Measurements from ENCODE around the gene SAGE1.
"Not testable (repeated sequence)": the region's sequence is repeated elsewhere in the genome, so short reads cannot be mapped to it uniquely, and the experiment has no call there.

SAGE1 gene

DNA sequence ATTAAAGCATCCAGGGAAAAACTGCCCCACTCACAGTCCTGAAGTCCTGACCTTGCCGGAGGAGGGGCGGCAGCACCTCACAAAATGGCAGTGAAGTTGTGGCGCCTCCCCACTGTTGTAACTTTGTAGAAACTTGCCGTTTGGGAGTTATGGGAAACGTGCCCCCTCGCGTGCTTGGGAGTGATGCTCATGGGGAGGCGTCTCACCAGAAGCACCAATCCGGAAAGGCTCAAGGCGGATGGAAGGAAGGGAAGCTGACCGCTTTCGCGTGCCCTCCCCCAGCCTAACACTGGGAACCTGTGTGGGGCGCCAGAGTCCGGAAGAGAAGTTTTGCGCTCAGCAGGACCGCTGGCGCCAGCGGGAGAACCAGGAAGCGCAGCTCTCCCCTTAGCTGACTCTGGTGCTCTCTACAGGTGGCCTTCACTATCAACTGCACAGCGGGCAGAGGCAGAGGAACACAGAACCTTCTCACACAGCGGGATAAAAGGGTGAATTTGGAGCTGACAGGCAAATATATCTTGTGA, at the start of gene SAGE1, which contains the start of gene CT45A10:
TSS of gene SAGE1 (plus strand) at position 423 of the 524 bp plus-strand sequence. CDS start 2,527 bp downstream, outside the sequence.
TSS of gene CT45A10 (minus strand) at position 151 of the 524 bp plus-strand sequence. CDS start 8,100 bp downstream, outside the sequence.
- no peak within 1 kb of the TSS for H3K27ac ChIP-seq (ENCODE audit: low read depth, low read length)
- H3K9ac ChIP-seq (ENCODE audit: low read length in 5 of 5) = no peak within 1 kb of the TSS
- peaks cover 0 to 10% (median 2%) of the 10 kb centered on the region in 5 donors for H3K9me3 ChIP-seq (ENCODE audit: control insufficient read depth in 5 of 5, low read length in 5 of 5)
- peaks cover 0 to 6% (median 0%) of the 10 kb centered on the region in 5 donors for H3K27me3 ChIP-seq (ENCODE audit: control insufficient read depth in 5 of 5, insufficient read depth in 4 of 5, low read length in 5 of 5)
- no peaks in the 10 kb centered on the region for H3K4me1 ChIP-seq (ENCODE audit: control insufficient read depth in 5 of 5, insufficient read depth in 5 of 5, low read length in 5 of 5)
- H3K4me3 ChIP-seq (ENCODE audit: low read depth in 1 of 5, low read length in 5 of 5) = no peak within 1 kb of the TSS
- no peaks in the 10 kb centered on the region for H3K36me3 ChIP-seq (ENCODE audit: control insufficient read depth in 5 of 5, insufficient read depth in 5 of 5, low read length in 5 of 5)

- not testable (repeated sequence) for H3K27ac ChIP-seq (ENCODE audit: low read depth, low read length); H3K36me3 ChIP-seq (ENCODE audit: control insufficient read depth in 5 of 5, insufficient read depth in 5 of 5, low read length in 5 of 5); H3K9ac ChIP-seq (ENCODE audit: low read length in 5 of 5); H3K4me1 ChIP-seq (ENCODE audit: control insufficient read depth in 5 of 5, insufficient read depth in 5 of 5, low read length in 5 of 5); H3K9me3 ChIP-seq (ENCODE audit: control insufficient read depth in 5 of 5, low read length in 5 of 5); H3K4me3 ChIP-seq (ENCODE audit: low read depth in 1 of 5, low read length in 5 of 5); H3K27me3 ChIP-seq (ENCODE audit: control insufficient read depth in 5 of 5, insufficient read depth in 4 of 5, low read length in 5 of 5)
These were observed 39.1 kb upstream of the SAGE1 start, which contains the start of gene CT45A8 for GRCh38 chrX:135854438-135854837. TSS of gene CT45A8 (minus strand) at chrX:135854538. CDS start at chrX:135850783, 3,755 bp downstream.

GRCh38 chrX:135871712-135872111, 21.8 kb upstream of the SAGE1 start, which contains the start of gene CT45A9:
TSS of gene CT45A9 (minus strand) at chrX:135871812. CDS start at chrX:135868061, 3,751 bp downstream.
- H3K36me3 ChIP-seq (ENCODE audit: control insufficient read depth in 5 of 5, insufficient read depth in 5 of 5, low read length in 5 of 5); H3K27ac ChIP-seq (ENCODE audit: low read depth, low read length); H3K27me3 ChIP-seq (ENCODE audit: control insufficient read depth in 5 of 5, insufficient read depth in 4 of 5, low read length in 5 of 5); H3K4me3 ChIP-seq (ENCODE audit: low read depth in 1 of 5, low read length in 5 of 5); H3K9ac ChIP-seq (ENCODE audit: low read length in 5 of 5); H3K4me1 ChIP-seq (ENCODE audit: control insufficient read depth in 5 of 5, insufficient read depth in 5 of 5, low read length in 5 of 5); H3K9me3 ChIP-seq (ENCODE audit: control insufficient read depth in 5 of 5, low read length in 5 of 5): not testable (repeated sequence)

DNA sequence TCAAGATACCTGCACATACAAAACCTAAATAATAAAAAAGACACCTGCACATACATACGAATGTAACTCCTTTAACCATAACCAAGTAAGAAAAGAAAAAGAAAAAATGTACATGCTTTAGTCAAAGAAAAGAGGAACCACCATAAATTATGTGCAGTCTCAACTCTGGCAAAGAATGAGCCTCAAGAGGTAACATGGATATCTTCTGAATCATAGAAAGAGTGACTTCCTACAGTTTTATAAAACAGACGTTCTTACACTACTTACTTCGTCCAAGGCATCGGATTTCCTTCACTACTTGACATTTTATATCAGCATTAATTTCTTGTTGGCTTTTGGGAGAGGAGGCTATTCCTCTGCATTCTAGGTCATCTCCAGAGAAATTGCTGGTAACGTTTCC, 10.8 kb upstream of the SAGE1 start:
- not testable (repeated sequence) for H3K9me3 ChIP-seq (ENCODE audit: control insufficient read depth in 5 of 5, low read length in 5 of 5); H3K4me1 ChIP-seq (ENCODE audit: control insufficient read depth in 5 of 5, insufficient read depth in 5 of 5, low read length in 5 of 5); H3K27ac ChIP-seq (ENCODE audit: low read depth, low read length); H3K27me3 ChIP-seq (ENCODE audit: control insufficient read depth in 5 of 5, insufficient read depth in 4 of 5, low read length in 5 of 5); H3K9ac ChIP-seq (ENCODE audit: low read length in 5 of 5); H3K36me3 ChIP-seq (ENCODE audit: control insufficient read depth in 5 of 5, insufficient read depth in 5 of 5, low read length in 5 of 5); H3K4me3 ChIP-seq (ENCODE audit: low read depth in 1 of 5, low read length in 5 of 5)

DNA sequence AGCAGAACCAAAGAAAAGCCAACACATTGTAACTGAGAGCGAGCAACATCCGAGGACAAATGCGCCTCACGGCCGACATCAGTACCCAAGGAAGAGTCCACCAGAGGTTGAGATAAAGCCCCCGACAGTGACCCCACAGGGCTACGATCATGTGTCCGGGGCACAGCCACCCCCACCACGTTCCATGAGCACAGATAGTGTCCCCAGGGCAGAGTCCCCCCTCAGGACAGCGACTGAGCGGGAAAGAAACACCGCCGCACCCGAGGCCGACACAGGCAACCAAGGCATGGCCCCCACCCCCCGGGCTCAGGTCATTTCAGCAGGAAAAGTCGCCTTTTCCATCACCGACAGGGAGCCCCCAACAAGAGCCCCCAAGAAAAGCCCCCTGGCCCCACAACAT, 5.3 kb upstream of the SAGE1 start:
- not testable (repeated sequence) for H3K4me3 ChIP-seq (ENCODE audit: low read depth in 1 of 5, low read length in 5 of 5); H3K27ac ChIP-seq (ENCODE audit: low read depth, low read length); H3K9me3 ChIP-seq (ENCODE audit: control insufficient read depth in 5 of 5, low read length in 5 of 5); H3K27me3 ChIP-seq (ENCODE audit: control insufficient read depth in 5 of 5, insufficient read depth in 4 of 5, low read length in 5 of 5); H3K9ac ChIP-seq (ENCODE audit: low read length in 5 of 5); H3K36me3 ChIP-seq (ENCODE audit: control insufficient read depth in 5 of 5, insufficient read depth in 5 of 5, low read length in 5 of 5); H3K4me1 ChIP-seq (ENCODE audit: control insufficient read depth in 5 of 5, insufficient read depth in 5 of 5, low read length in 5 of 5)

DNA sequence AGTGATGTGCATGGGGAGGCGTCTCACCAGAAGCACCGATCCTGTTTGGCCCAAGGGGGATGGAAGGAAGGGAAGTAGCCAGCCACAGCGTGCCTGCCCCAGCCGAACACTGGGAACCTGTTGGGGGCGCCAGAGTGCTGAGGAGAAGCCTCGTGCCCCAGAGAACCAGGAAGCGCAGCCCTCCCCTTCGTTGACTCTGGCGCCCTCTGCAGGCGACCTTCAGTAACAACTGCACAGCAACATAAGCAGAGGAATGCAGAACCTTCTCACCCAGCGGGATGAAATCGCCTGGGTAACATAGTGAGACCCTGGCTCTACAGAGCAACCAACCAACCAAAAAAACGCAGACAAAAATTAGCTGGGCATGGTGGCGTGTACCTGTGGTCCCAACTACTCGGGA, 4.5 kb upstream of the SAGE1 start:
- H3K9ac ChIP-seq (ENCODE audit: low read length in 5 of 5); H3K4me1 ChIP-seq (ENCODE audit: control insufficient read depth in 5 of 5, insufficient read depth in 5 of 5, low read length in 5 of 5); H3K27me3 ChIP-seq (ENCODE audit: control insufficient read depth in 5 of 5, insufficient read depth in 4 of 5, low read length in 5 of 5); H3K27ac ChIP-seq (ENCODE audit: low read depth, low read length); H3K4me3 ChIP-seq (ENCODE audit: low read depth in 1 of 5, low read length in 5 of 5); H3K36me3 ChIP-seq (ENCODE audit: control insufficient read depth in 5 of 5, insufficient read depth in 5 of 5, low read length in 5 of 5): not testable (repeated sequence)
- peaks cover 0 to 10% (median 2%) of the 10 kb centered on the region in 5 donors for H3K9me3 ChIP-seq (ENCODE audit: control insufficient read depth in 5 of 5, low read length in 5 of 5)

- Histone ChIP-seq H3K27ac (ENCODE audit: low read depth, low read length) (no peak overlapping the region), H3K9me3 (ENCODE audit: control insufficient read depth in 5 of 5, low read length in 5 of 5) (peaks cover 0 to 10% (median 2%) of the 10 kb centered on the region in 5 donors), H3K4me3 (ENCODE audit: low read depth in 1 of 5, low read length in 5 of 5) (no peak overlapping the region), H3K36me3 (ENCODE audit: control insufficient read depth in 5 of 5, insufficient read depth in 5 of 5, low read length in 5 of 5) (no peaks in the 10 kb centered on the region), H3K27me3 (ENCODE audit: control insufficient read depth in 5 of 5, insufficient read depth in 4 of 5, low read length in 5 of 5) (peaks cover 0 to 2% (median 0%) of the 10 kb centered on the region in 5 donors), H3K4me1 (ENCODE audit: control insufficient read depth in 5 of 5, insufficient read depth in 5 of 5, low read length in 5 of 5) (no peaks in the 10 kb centered on the region), H3K9ac (ENCODE audit: low read length in 5 of 5) (no peak overlapping the region)
These were observed 3.4 kb upstream of the SAGE1 start for GRCh38 chrX:135890087-135890585.

GRCh38 chrX:135892781-135893180, 735 bp upstream of the SAGE1 start:
- no peak overlapping the region for H3K4me3 ChIP-seq (ENCODE audit: low read depth in 1 of 5, low read length in 5 of 5)
- H3K9ac ChIP-seq (ENCODE audit: low read length in 5 of 5) = no peak overlapping the region
- no peaks in the 10 kb centered on the region for H3K4me1 ChIP-seq (ENCODE audit: control insufficient read depth in 5 of 5, insufficient read depth in 5 of 5, low read length in 5 of 5)
- H3K9me3 ChIP-seq (ENCODE audit: control insufficient read depth in 5 of 5, low read length in 5 of 5) = peaks cover 0 to 10% (median 2%) of the 10 kb centered on the region in 5 donors
- no peak overlapping the region for H3K27ac ChIP-seq (ENCODE audit: low read depth, low read length)
- H3K27me3 ChIP-seq (ENCODE audit: control insufficient read depth in 5 of 5, insufficient read depth in 4 of 5, low read length in 5 of 5) = peaks cover 0 to 6% (median 0%) of the 10 kb centered on the region in 5 donors
- H3K36me3 ChIP-seq (ENCODE audit: control insufficient read depth in 5 of 5, insufficient read depth in 5 of 5, low read length in 5 of 5) = no peaks in the 10 kb centered on the region

GRCh38 chrX:135910251-135910650, 16.7 kb downstream of the SAGE1 start:
- Histone ChIP-seq H3K4me3 (ENCODE audit: low read depth in 1 of 5, low read length in 5 of 5) (no peak overlapping the region), H3K9me3 (ENCODE audit: control insufficient read depth in 5 of 5, low read length in 5 of 5) (peaks cover 0 to 4% (median 0%) of the 10 kb centered on the region in 5 donors), H3K9ac (ENCODE audit: low read length in 5 of 5) (no peak overlapping the region), H3K27me3 (ENCODE audit: control insufficient read depth in 5 of 5, insufficient read depth in 4 of 5, low read length in 5 of 5) (peaks cover 0 to 17% (median 10%) of the 10 kb centered on the region in 5 donors), H3K36me3 (ENCODE audit: control insufficient read depth in 5 of 5, insufficient read depth in 5 of 5, low read length in 5 of 5) (no peaks in the 10 kb centered on the region), H3K27ac (ENCODE audit: low read depth, low read length) (no peak overlapping the region), H3K4me1 (ENCODE audit: control insufficient read depth in 5 of 5, insufficient read depth in 5 of 5, low read length in 5 of 5) (no peaks in the 10 kb centered on the region)

- no peaks in the 10 kb centered on the region for H3K4me1 ChIP-seq (ENCODE audit: control insufficient read depth in 5 of 5, insufficient read depth in 5 of 5, low read length in 5 of 5)
- H3K9ac ChIP-seq (ENCODE audit: low read length in 5 of 5) = no peak overlapping the region
- H3K36me3 ChIP-seq (ENCODE audit: control insufficient read depth in 5 of 5, insufficient read depth in 5 of 5, low read length in 5 of 5) = no peaks in the 10 kb centered on the region
- H3K27ac ChIP-seq (ENCODE audit: low read depth, low read length) = no peak overlapping the region
- H3K27me3 ChIP-seq (ENCODE audit: control insufficient read depth in 5 of 5, insufficient read depth in 4 of 5, low read length in 5 of 5) = peaks cover 0 to 28% (median 14%) of the 10 kb centered on the region in 5 donors
- H3K9me3 ChIP-seq (ENCODE audit: control insufficient read depth in 5 of 5, low read length in 5 of 5) = no peaks in the 10 kb centered on the region
- H3K4me3 ChIP-seq (ENCODE audit: low read depth in 1 of 5, low read length in 5 of 5) = no peak overlapping the region
These were observed 20.9 kb downstream of the SAGE1 start for GRCh38 chrX:135914404-135914803.

Data from subcutaneous abdominal adipose tissue (tissue), 5 donors.